HG02852 (cell line): ENCODE data around the gene SLC66A2.
A peak's percentile ranks its signal among the peaks of the same experiment; 100 is the strongest.

Experiments used
- ATAC-seq: cut with Tn5 transposase; IDR thresholded peaks from one replicate; pipeline ENCODE4 v1.9.1; 2021; ENCODE audit warnings: mild to moderate bottlenecking, moderate library complexity; ENCODE audit not compliant: unreplicated experiment

Gene SLC66A2

GRCh38 chr18:79952456-79952995 lies 1.1 kb upstream of the SLC66A2 start:
- ATAC-seq, result no peak

- peak; percentile 31 for ATAC-seq
Observed at GRCh38 chr18:79950515-79951341, 725 bp downstream of the SLC66A2 start.

DNA sequence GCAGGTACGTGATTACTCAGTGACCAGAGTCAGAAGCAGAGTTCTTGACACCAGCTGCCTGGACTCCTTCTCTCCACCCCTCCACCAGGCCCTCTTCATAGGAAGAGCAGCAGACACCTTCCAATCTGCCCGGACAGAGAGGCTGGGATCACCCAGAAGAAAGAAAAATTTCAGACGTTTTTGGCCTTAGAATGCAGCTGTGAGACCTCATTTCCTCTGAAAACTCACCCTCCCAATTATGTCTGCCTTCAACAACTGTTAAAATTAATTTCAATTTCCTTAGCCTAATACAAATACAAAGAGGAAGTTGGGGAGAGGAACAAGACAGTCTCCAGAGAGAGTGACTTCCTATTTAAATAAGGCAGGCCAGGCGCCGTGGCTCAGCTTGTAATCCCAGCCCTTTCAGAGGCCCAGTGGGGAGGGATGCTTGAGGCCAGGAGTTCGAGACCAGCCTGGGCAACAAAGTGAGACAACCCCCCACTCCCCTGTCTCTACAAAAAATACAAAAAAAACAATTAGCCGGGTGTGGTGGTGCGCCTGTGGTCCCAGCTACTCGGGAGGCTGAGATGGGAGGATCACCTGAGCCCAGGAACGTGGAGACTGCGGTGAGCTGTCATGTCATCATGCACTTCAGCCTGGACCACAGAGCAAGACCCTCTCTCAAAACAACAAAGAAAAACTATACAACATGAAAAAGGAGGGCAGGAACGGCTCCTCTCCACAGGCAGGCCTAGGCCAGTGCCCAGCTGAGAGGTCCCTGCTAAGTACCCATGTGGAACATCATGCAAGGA lies 1.6 kb downstream of the SLC66A2 start:
- ATAC-seq, result peak; percentile 21

- ATAC-seq, result no peak
Observed at GRCh38 chr18:79948719-79949411, 2.6 kb downstream of the SLC66A2 start.

- ATAC-seq, result no peak
Observed at GRCh38 chr18:79947881-79948610, 3.4 kb downstream of the SLC66A2 start.

DNA sequence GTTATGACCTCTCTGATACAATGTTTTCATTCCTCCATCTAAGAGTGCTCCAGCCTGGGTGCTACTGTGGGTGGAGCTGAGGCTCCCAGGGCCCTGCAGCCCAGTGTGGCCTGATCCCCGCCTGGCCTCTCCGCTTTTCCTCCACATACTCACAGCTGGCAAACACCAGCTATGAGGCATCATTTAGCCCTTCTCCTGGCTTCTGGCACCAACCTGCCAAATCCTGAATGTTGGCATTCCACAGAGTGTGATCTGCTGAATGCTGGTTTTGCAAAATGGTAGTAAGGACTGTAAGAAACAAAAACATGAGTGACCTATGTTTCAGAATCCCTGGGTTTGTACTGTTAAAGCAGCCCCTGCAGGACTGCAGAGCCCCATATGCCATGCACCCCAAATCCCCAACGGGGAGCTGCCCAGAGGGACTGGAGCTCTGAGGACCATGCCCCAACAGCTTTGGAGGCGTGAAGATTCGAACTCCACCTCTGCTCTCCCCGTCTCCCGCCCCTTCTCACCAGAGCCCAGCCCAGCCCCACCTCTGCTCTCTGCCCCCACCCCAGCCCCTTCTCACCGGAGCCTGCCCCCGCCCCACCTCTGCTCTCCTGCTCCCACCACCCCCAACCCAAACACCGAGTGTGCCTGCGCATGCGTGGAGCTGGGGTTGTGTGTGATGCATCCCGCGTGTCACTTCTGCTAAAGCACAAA lies 4.2 kb downstream of the SLC66A2 start:
- no peak for ATAC-seq

GRCh38 chr18:79945118-79946042 lies 6.1 kb downstream of the SLC66A2 start:
- no peak for ATAC-seq

- peak; percentile 9 for ATAC-seq
Observed at GRCh38 chr18:79944746-79945117, 6.7 kb downstream of the SLC66A2 start.

DNA sequence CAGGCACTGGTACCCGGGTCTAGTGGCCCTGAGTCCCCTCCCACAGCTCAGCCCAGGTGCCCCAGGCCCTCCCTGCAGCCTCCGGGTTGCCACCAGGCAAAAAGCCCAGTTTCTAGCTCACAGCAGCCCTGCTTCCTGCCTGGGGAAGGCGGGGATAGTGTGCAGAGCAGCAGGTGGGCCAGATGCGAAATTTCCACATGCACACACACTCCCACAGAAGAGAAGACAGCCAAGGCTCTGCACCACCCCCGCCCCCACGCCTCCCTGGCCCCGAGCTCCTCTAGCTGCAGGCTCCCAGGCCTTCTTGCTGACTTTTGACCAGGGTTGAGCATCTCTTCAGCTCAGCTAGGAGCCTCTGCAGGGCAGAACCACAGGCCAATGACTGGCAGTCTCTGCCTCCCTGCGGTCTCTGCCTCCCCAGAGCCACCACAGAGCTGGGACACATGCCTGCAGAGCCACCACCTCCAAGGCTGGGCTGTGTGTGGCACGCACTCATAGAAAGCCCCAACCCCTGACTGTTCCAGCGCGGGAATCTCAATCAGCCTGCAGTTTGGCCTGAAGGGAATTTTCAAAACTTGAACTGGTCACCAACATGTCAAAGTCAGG lies 7.2 kb downstream of the SLC66A2 start:
- peak; percentile 58 for ATAC-seq

- ATAC-seq, result no peak
Observed at GRCh38 chr18:79943608-79944125, 7.8 kb downstream of the SLC66A2 start.

DNA sequence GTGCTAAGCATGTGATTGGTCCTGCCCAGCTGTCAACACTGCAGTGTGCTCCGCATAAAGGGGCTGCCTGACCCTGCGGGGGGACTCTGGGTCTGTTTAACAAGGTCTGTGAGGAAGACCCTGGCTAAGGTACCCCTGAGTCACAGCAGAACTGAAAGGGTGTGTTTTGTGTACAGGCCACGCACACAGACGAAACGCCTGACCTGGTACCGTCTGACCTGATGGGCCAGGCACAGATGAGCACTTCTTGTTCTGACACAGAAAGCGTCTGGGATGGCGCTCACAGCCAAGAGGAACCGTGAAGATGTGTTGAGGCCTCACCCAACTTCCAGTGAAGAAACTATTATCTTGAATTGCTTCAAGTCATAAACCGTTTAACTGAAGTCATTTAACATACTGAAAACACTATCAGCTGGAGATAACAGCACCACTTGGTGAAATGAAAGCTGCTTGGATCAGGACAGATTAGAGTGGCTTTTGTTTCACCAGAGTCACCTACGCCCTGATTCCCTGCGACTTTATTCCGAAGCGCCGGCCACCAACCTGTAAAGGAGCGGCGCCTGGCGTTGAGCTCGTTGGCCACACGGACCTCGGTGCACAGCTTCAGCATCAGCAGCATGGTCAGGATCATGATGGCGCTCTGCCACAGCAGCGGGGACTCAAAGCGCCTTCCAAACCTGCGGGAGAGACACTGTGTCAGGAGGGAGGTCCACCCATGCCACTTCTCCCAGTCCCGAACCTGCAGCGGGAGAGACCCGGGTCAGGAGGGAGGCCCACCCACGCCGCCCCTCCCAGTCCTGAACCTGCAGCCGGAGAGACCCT lies 8.5 kb downstream of the SLC66A2 start:
- no peak for ATAC-seq

DNA sequence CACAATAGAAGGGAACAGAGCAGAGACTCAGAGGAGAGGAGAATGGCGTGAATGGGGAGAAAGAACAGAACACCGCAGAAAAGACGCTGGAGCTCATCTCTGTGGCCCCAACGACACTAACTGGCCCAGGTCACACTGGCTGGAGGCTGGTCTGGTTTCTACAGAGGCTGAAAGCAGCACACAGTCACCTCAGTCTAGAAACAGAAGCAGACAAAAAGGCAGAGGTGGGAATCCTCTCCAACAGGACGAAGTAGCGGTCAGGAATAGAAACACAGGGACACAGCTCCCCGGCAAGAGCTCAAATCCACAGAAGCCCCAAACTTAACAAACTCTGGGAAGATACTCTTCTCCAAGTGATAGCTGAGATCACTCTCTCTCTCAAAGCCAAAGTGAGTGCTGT lies 9.2 kb downstream of the SLC66A2 start:
- ATAC-seq, result no peak

DNA sequence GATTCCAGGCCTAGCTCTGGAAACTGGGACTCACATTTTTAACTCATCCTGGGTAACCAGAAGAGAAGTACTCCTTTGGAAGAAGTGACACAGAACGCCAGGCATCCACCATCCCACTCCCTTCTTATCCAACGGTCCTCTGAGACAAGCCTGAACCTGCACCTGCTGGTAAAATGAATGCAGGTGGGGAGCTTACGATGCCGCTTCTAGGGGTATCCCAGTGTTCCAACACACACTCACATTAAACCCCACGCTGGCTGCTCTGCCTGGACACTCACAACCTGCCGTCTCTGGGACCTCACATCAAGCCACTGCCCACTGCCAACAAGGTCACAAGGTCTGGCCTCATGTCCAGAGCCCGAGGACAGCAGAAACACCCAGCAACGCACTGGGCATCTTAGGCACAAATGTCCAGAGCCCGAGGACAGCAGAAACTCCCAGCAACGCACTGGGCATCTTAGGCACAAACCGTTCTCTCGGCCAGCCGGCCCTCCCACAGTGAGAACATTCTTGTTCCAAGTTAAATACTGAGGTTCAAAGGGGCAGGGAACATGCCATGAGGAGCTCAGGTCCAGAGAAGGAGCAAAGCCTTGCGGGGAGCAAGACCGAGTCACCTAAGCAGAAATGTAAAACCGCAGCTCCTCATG lies 9.9 kb downstream of the SLC66A2 start:
- ATAC-seq, result no peak

- no peak for ATAC-seq
Observed at GRCh38 chr18:79940814-79941472, 10.5 kb downstream of the SLC66A2 start.

GRCh38 chr18:79940126-79940813 lies 11.2 kb downstream of the SLC66A2 start:
- ATAC-seq, result no peak

- ATAC-seq, result no peak
Observed at GRCh38 chr18:79939096-79939495, 12.4 kb downstream of the SLC66A2 start.
